Limb (tissue), 2 donors: ENCODE data around the gene CDH4.

Experiments
- DNase-seq, 2 donors: peaks; one replicate each; pipeline ENCODE4 v3.0.0-alpha.2; 2016; ENCODE audit errors: extremely low spot score in 2 of 2

The CDH4 gene

GRCh38 chr20:61874421-61875068 lies 622.5 kb downstream of the CDH4 start:
- no peak for DNase-seq

- no peak for DNase-seq
Observed at GRCh38 chr20:61875221-61875885, 623.3 kb downstream of the CDH4 start.

GRCh38 chr20:61875996-61876395 lies 623.9 kb downstream of the CDH4 start:
- DNase-seq, result no peak

GRCh38 chr20:61876952-61877728 lies 625.1 kb downstream of the CDH4 start:
- DNase-seq, result no peak

- DNase-seq, result no peak
Observed at GRCh38 chr20:61877776-61878477, 625.9 kb downstream of the CDH4 start.

- DNase-seq, result no peak
Observed at GRCh38 chr20:61878478-61879302, 626.6 kb downstream of the CDH4 start.

GRCh38 chr20:61879303-61879620 lies 627.2 kb downstream of the CDH4 start:
- no peak for DNase-seq

GRCh38 chr20:61879694-61880093 lies 627.6 kb downstream of the CDH4 start:
- no peak for DNase-seq

GRCh38 chr20:61880706-61881105 lies 628.6 kb downstream of the CDH4 start:
- DNase-seq, result no peak

GRCh38 chr20:61881416-61881815 lies 629.4 kb downstream of the CDH4 start:
- DNase-seq, result no peak

GRCh38 chr20:61881861-61882260 lies 629.8 kb downstream of the CDH4 start:
- no peak for DNase-seq

- peak in 1 of 2 donors; percentile 63 for DNase-seq
Observed at GRCh38 chr20:61882716-61883615, 630.9 kb downstream of the CDH4 start.

- peak in 1 of 2 donors; percentile 60 for DNase-seq
Observed at GRCh38 chr20:61883857-61884393, 631.9 kb downstream of the CDH4 start.

- DNase-seq, result no peak
Observed at GRCh38 chr20:61884571-61885389, 632.7 kb downstream of the CDH4 start.

- DNase-seq, result no peak
Observed at GRCh38 chr20:61885759-61886715, 634.0 kb downstream of the CDH4 start.

GRCh38 chr20:61886721-61887595 lies 634.9 kb downstream of the CDH4 start:
- peak; percentile 36 to 76 for DNase-seq

GRCh38 chr20:61887596-61888093 lies 635.6 kb downstream of the CDH4 start:
- no peak for DNase-seq
